GM10248 (cell line): Measurements from ENCODE around the gene GPRIN1.

Experiments used
- CTCF ChIA-PET: fragments of 300-600 bp; sonication (Branson Sonifier 250); formaldehyde crosslinking; extraction: SDS; loops from one replicate; lab custom pipeline; 2021; ENCODE audit warnings: antibody characterized with exemption; lab: Yijun Ruan, JAX
- POLR2A ChIA-PET: fragments of 350-650 bp; sonication (Branson Sonifier 250); formaldehyde crosslinking; extraction: SDS; loops from one replicate; lab custom pipeline; 2020; ENCODE audit warnings: antibody characterized with exemption; lab: Yijun Ruan, JAX
- DNase-seq: peaks from one replicate; pipeline ENCODE4 v3.0.0; 2012; ENCODE audit errors: extremely low spot score
- CTCF ChIP-seq: IDR thresholded peaks from 2 replicates; pipeline ENCODE4 v1.5.1; 2012; ENCODE audit warnings: mild to moderate bottlenecking, low read depth; ENCODE audit errors: extremely low read depth, missing control alignments, control extremely low read depth

The GPRIN1 gene

DNA sequence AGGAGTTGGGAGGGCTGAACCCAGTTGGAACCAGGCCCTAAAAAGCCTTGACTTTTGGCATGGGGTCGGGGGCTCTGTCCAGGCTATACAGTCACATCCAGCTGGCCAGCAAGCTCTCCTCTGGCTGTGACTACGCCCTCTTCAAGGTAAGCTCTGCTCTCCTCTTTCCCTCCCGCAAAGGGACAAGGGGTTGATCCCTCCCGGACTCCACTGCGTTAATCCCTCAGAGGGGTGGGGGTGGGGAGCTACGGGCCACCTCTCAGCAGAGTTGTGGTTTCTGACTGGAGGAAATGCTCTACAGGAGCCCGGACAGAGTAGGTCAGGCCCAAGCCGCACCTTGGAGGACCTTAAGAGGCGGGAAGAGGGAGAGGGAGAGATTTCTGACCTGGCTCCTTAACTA is 34.3 kb upstream of the GPRIN1 start:
- no peak for DNase-seq
- POLR2A ChIA-PET: no interaction called here
- CTCF ChIA-PET: interaction anchor here (1.0 to 10.1 kb wide), 2 partner anchors 14 to 15 kb away, joined by 3 to 140 read pairs; partner anchors contain the start of genes EIF4E1B and SNCB
- no peak for TF ChIP-seq CTCF

GRCh38 chr5:176643491-176644219 is 33.7 kb upstream of the GPRIN1 start:
- ChIA-PET POLR2A (interaction anchor here (0.6 kb wide), 1 partner anchor 959 kb away, joined by 3 read pairs; no protein-coding TSS in a partner anchor), CTCF (interaction anchor here (10.1 kb wide), 1 partner anchor 15 kb away, joined by 140 read pairs; no protein-coding TSS in a partner anchor)
- no peak for TF ChIP-seq CTCF
- no peak for DNase-seq

- TF ChIP-seq CTCF: no peak
- POLR2A ChIA-PET: interaction anchor here (0.6 kb wide), 1 partner anchor 960 kb away, joined by 3 read pairs; no protein-coding TSS in a partner anchor
- CTCF ChIA-PET: interaction anchor here (10.1 kb wide), 1 partner anchor 16 kb away, joined by 140 read pairs; no protein-coding TSS in a partner anchor
- DNase-seq: no peak
Measured at GRCh38 chr5:176642675-176643490, 32.9 kb upstream of the GPRIN1 start.

DNA sequence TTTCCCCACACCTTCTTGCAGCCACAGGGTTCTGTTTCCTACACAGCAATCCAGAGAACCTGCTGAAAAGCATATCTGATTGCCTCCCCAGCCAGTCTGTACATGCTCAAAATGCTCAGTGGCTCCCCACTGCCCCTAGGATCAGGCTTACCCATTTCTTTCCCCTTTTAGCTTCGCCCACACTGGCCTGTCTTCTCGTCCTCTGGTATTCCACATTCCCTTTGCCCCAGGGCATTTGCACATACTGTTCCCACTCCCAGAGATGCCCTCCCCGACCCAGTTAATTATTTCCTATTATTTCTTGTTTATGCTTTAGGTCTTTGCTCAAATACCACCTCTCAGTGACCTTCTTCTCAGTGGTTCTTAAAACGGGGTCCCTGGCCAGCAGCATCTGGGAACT is 30.7 kb upstream of the GPRIN1 start:
- ChIA-PET POLR2A (no interaction called here), CTCF (interaction anchor here (2.6 kb wide), 1 partner anchor 20 kb away, joined by 8 read pairs; no protein-coding TSS in a partner anchor)
- no peak for TF ChIP-seq CTCF
- no peak for DNase-seq

- TF ChIP-seq CTCF: no peak
- no peak for DNase-seq
- ChIA-PET CTCF (interaction anchor here (1.0 to 2.6 kb wide), 2 partner anchors 18 to 21 kb away, joined by 4 to 8 read pairs; no protein-coding TSS in a partner anchor), POLR2A (no interaction called here)
Measured at GRCh38 chr5:176639981-176640380, 30.0 kb upstream of the GPRIN1 start.

- POLR2A ChIA-PET: no interaction called here
- DNase-seq: no peak
- no peak for TF ChIP-seq CTCF
- CTCF ChIA-PET: interaction anchor here (1.0 to 2.6 kb wide), 2 partner anchors 19 to 22 kb away, joined by 4 to 8 read pairs; no protein-coding TSS in a partner anchor
Measured at GRCh38 chr5:176639208-176639607, 29.3 kb upstream of the GPRIN1 start.
